Retinal pigment epithelial cell (primary cell): Measurements from ENCODE around the gene CASP7.
"Not testable (repeated sequence)": the region's sequence is repeated elsewhere in the genome, so short reads cannot be mapped to it uniquely, and the experiment has no call there.

Source experiments
- DNase-seq: peaks from one replicate; pipeline ENCODE4 v3.0.0-alpha.2; 2010; ENCODE audit warnings: low read depth
- H3K4me3 ChIP-seq: 2 replicates; pipeline ENCODE4 v1.5.1; 2011; ENCODE audit warnings: mild to moderate bottlenecking, low read length, control low read depth, moderate library complexity
- CTCF ChIP-seq: conservative IDR thresholded peaks from 2 replicates; pipeline ENCODE4 v1.5.1; 2011; ENCODE audit warnings: low read depth, low read length, control low read depth, inconsistent platforms

The CASP7 gene

GRCh38 chr10:113644185-113645120 is 35.3 kb upstream of the CASP7 start:
- no peak for DNase-seq
- no peak for TF ChIP-seq CTCF
- no peak overlapping the region for H3K4me3 ChIP-seq

GRCh38 chr10:113646336-113647201 is 33.1 kb upstream of the CASP7 start:
- DNase-seq: no peak

GRCh38 chr10:113647812-113648211 is 31.9 kb upstream of the CASP7 start:
- H3K4me3 ChIP-seq: no peak overlapping the region
- no peak for TF ChIP-seq CTCF
- no peak for DNase-seq

More at GRCh38 chr10:113646336-113647201, 33.1 kb upstream of the CASP7 start:
- no peak overlapping the region for H3K4me3 ChIP-seq
- TF ChIP-seq CTCF: no peak

- TF ChIP-seq CTCF: no peak
- H3K4me3 ChIP-seq: no peak overlapping the region
- peak; percentile 22 for DNase-seq
Measured at GRCh38 chr10:113648478-113648877, 31.2 kb upstream of the CASP7 start.

GRCh38 chr10:113650172-113650571 is 29.5 kb upstream of the CASP7 start:
- TF ChIP-seq CTCF: no peak
- no peak overlapping the region for H3K4me3 ChIP-seq
- no peak for DNase-seq

GRCh38 chr10:113651021-113651420 is 28.7 kb upstream of the CASP7 start:
- no peak for TF ChIP-seq CTCF
- no peak overlapping the region for H3K4me3 ChIP-seq
- no peak for DNase-seq

- no peak for TF ChIP-seq CTCF
- no peak for DNase-seq
- H3K4me3 ChIP-seq: no peak overlapping the region
Measured at GRCh38 chr10:113651898-113652297, 27.8 kb upstream of the CASP7 start.

GRCh38 chr10:113652456-113652855 is 27.3 kb upstream of the CASP7 start:
- DNase-seq: not testable (repeated sequence)

More at GRCh38 chr10:113652456-113652855, 27.3 kb upstream of the CASP7 start:
- H3K4me3 ChIP-seq: not testable (repeated sequence)
